Panc1 (cell line): ENCODE results near the gene NMRK1. TPM values are rescaled to one million over a fixed set of nuclear protein-coding genes. Genes with fewer than 3 reads are reported as not detected.

ENCODE experiments used
- ATAC-seq: fragments of 200-7000 bp; cut with Tn5 transposase; 2 replicates; pipeline ENCODE4 v1.9.1; 2020; ENCODE audit warnings: mild to moderate bottlenecking, moderate library complexity
- BruUV-seq: library from RNA; stranded (reverse); fragments of 400-500 nt; replicated peaks from 2 replicates; lab custom pipeline; 2021; lab: Mats Ljungman, UMichigan
- CTCF ChIA-PET: fragments of 300-600 bp; sonication (Branson Sonifier 250); formaldehyde crosslinking; loops from one replicate; lab custom pipeline; 2022; ENCODE audit warnings: antibody characterized with exemption; lab: Charles Lee
- POLR2A ChIA-PET: fragments of 300-600 bp; sonication (Branson Sonifier 250); formaldehyde crosslinking; loops from one replicate; lab custom pipeline; 2022; ENCODE audit warnings: antibody characterized with exemption; lab: Charles Lee
- DNase-seq: peaks from one replicate; pipeline ENCODE4 v3.0.0-alpha.2; 2010; ENCODE audit warnings: low read depth, low spot score
- H3K27ac ChIP-seq: 2 replicates; pipeline ENCODE4 v1.5.1; 2011; ENCODE audit warnings: mild to moderate bottlenecking, low read length, inconsistent platforms
- H3K27me3 ChIP-seq: fragments of 200-500 bp; sonication (Bioruptor generic); 2 replicates; pipeline ENCODE4 v1.6.0; 2014; ENCODE audit warnings: low read length, inconsistent platforms; ENCODE audit not compliant: control insufficient read depth, insufficient read depth
- H3K36me3 ChIP-seq: fragments of 200-500 bp; sonication (Bioruptor generic); 2 replicates; pipeline ENCODE4 v1.5.1; 2014; ENCODE audit warnings: inconsistent platforms, mild to moderate bottlenecking, low read length, moderate library complexity; ENCODE audit not compliant: control insufficient read depth, insufficient read depth
- H3K4me1 ChIP-seq: 2 replicates; pipeline ENCODE4 v1.5.1; 2011; ENCODE audit warnings: inconsistent platforms, mild to moderate bottlenecking, low read length, moderate library complexity; ENCODE audit not compliant: control insufficient read depth, insufficient read depth
- H3K4me3 ChIP-seq, 2 experiments: 2 replicates each; pipeline ENCODE4 v1.5.1; 2011 to 2012; ENCODE audit warnings: low read depth in 2 of 2, low read length in 2 of 2, mild to moderate bottlenecking in 2 of 2, inconsistent platforms in 1 of 2, moderate library complexity in 1 of 2
- H3K9me3 ChIP-seq: fragments of 200-500 bp; sonication (Bioruptor generic); 2 replicates; pipeline ENCODE4 v1.5.1; 2014; ENCODE audit warnings: low read depth, mild to moderate bottlenecking, inconsistent platforms, low read length, moderate library complexity; ENCODE audit not compliant: control insufficient read depth, insufficient read depth
- CTCF ChIP-seq: fragments of 450-650 bp; IDR thresholded peaks from 2 replicates; pipeline ENCODE4 v1.5.1; 2017; ENCODE audit warnings: mild to moderate bottlenecking
- POLR2AphosphoS5 ChIP-seq: IDR thresholded peaks from 2 replicates; pipeline ENCODE4 v1.6.1; 2012; ENCODE audit warnings: mild to moderate bottlenecking, low read depth, low read length, moderate library complexity
- SIN3A ChIP-seq: IDR thresholded peaks from 2 replicates; pipeline ENCODE4 v1.6.1; 2012; ENCODE audit warnings: low read depth, mild to moderate bottlenecking, low read length, moderate library complexity, borderline replicate concordance; ENCODE audit not compliant: insufficient read depth
- TCF7L2 ChIP-seq: IDR thresholded peaks from 2 replicates; pipeline ENCODE4 v1.6.1; 2011; ENCODE audit warnings: mild to moderate bottlenecking, low read depth, low read length, inconsistent platforms
- in situ Hi-C: cut with HindIII; loops from 2 replicates; pipeline ENCODE4 v1.10.0; 2016; ENCODE audit warnings: low sequenced_read_pairs, low pct_unique_long_range_greater_than_20kb
- intact Hi-C: fragments of 100-400 bp; cut with micrococcal nuclease; formaldehyde crosslinking; loops from one replicate; pipeline ENCODE4 v1.10.0; 2022; ENCODE audit not compliant: unreplicated experiment
- total RNA-seq: library from RNA; stranded (reverse); gene quantifications from one replicate; pipeline ENCODE4 v1.2.1, GENCODE V29; 2021; ENCODE audit not compliant: unreplicated experiment
- TF ChIP-seq, protein P1 (sequence below), 2 experiments: IDR thresholded peaks; 2 replicates each; pipeline ENCODE4 v1.6.1; 2011 to 2012; ENCODE audit warnings: low read depth in 2 of 2, control low read depth in 1 of 2, low read length in 1 of 2, mild to moderate bottlenecking in 1 of 2, moderate library complexity in 1 of 2; ENCODE audit not compliant: insufficient read depth in 1 of 2

NMRK1 gene
- total RNA-seq, 1 experiment from 2014 or later, result 16.0 TPM

GRCh38 chr9:75085640-75086039 lies 2.3 kb downstream of the NMRK1 start:
- POLR2A ChIA-PET, result no interaction called here
- Histone ChIP-seq H3K4me3 (no peak overlapping the region), H3K27me3 (no peaks in the 10 kb centered on the region), H3K27ac (no peak overlapping the region), H3K4me1 (peaks cover 9% of the 10 kb centered on the region), H3K9me3 (no peaks in the 10 kb centered on the region), H3K36me3 (no peaks in the 10 kb centered on the region)
- intact Hi-C loops (loop anchor here (10.0 kb wide), 2 partner anchors 61 to 131 kb away; partner anchors contain the start of genes C9orf40 and CARNMT1), in situ Hi-C loops (no loop called here)
- no TSS peak for BruUV-seq
- no peak for TF ChIP-seq POLR2AphosphoS5
- TF ChIP-seq, protein P1, sequence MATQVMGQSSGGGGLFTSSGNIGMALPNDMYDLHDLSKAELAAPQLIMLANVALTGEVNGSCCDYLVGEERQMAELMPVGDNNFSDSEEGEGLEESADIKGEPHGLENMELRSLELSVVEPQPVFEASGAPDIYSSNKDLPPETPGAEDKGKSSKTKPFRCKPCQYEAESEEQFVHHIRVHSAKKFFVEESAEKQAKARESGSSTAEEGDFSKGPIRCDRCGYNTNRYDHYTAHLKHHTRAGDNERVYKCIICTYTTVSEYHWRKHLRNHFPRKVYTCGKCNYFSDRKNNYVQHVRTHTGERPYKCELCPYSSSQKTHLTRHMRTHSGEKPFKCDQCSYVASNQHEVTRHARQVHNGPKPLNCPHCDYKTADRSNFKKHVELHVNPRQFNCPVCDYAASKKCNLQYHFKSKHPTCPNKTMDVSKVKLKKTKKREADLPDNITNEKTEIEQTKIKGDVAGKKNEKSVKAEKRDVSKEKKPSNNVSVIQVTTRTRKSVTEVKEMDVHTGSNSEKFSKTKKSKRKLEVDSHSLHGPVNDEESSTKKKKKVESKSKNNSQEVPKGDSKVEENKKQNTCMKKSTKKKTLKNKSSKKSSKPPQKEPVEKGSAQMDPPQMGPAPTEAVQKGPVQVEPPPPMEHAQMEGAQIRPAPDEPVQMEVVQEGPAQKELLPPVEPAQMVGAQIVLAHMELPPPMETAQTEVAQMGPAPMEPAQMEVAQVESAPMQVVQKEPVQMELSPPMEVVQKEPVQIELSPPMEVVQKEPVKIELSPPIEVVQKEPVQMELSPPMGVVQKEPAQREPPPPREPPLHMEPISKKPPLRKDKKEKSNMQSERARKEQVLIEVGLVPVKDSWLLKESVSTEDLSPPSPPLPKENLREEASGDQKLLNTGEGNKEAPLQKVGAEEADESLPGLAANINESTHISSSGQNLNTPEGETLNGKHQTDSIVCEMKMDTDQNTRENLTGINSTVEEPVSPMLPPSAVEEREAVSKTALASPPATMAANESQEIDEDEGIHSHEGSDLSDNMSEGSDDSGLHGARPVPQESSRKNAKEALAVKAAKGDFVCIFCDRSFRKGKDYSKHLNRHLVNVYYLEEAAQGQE (IDR thresholded peaks at IDR 0.05; ENCODE audit: insufficient read depth in 1 of 2, low read depth in 2 of 2, low read length in 1 of 2), result no peak
- no peak for TF ChIP-seq TCF7L2
- TF ChIP-seq SIN3A, result no peak
- no peak for TF ChIP-seq CTCF
- ATAC-seq (no peak), DNase-seq (no peak)
- CTCF ChIA-PET, result interaction anchor here (0.6 kb wide), 1 partner anchor 60 kb away, joined by 3 read pairs; no protein-coding TSS in a partner anchor

DNA sequence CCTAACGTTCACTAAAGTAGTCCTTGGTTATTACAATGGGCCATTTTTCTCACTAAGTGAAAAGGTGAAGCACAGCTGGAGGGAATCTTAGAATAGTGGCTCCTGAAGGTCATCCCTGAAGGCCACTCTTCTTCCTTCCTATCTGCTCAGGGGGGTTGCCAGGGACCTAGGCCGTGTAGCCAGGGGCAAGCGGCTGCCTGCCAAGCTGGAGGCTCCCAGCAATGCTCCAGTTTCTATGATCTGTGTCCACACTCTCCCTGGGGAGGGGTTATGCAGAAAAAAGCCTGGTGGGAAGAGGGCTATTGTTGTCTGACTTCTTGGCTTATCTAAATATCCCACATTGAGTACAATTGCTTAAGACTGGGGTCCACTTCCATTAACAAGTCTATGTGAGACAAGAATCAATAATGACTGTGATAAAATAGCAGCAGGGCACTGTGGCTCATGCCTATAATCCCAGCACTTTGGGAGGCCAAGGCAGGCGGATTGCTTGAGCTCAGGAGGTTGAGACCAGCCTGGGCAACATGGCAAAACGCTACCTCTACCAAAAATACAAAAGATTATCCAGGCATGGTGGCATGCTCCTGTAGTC lies 3.8 kb downstream of the NMRK1 start:
- H3K4me1 ChIP-seq, result peaks cover 3% of the 10 kb centered on the region; the same call in 1 of the 2 replicates
- no peaks in the 10 kb centered on the region for H3K9me3 ChIP-seq
- H3K27ac ChIP-seq, result no peak overlapping the region
- H3K36me3 ChIP-seq, result no peaks in the 10 kb centered on the region
- intact Hi-C loops (loop anchor here (10.0 kb wide), 2 partner anchors 59 to 129 kb away; partner anchors contain the start of genes C9orf40 and CARNMT1), in situ Hi-C loops (no loop called here)
- H3K4me3 ChIP-seq, result no peak overlapping the region
- ATAC-seq, result no peak
- ChIA-PET CTCF (no interaction called here), POLR2A (no interaction called here)
- BruUV-seq, result no TSS peak
- no peaks in the 10 kb centered on the region for H3K27me3 ChIP-seq
- no peak for DNase-seq
- TF ChIP-seq TCF7L2, result no peak
- no peak for TF ChIP-seq CTCF
- no peak for TF ChIP-seq POLR2AphosphoS5
- TF ChIP-seq SIN3A, result no peak
- TF ChIP-seq, protein P1 (IDR thresholded peaks at IDR 0.05; ENCODE audit: insufficient read depth in 1 of 2, low read depth in 2 of 2, low read length in 1 of 2), result no peak
